SK-N-SH treated with all-trans-retinoic acid at 6 μM for 48 hours (cell line): Measurements from ENCODE around the gene DLG2.

Source experiments
- ATAC-seq: fragments of 200-7000 bp; cut with Tn5 transposase; 3 replicates; pipeline ENCODE4 v1.9.1; 2020; ENCODE audit warnings: mild to moderate bottlenecking, moderate library complexity
- ARNTL ChIP-seq: fragments of 450-650 bp; formaldehyde crosslinking; IDR thresholded peaks from 2 replicates; pipeline ENCODE4 v1.5.0; 2020; ENCODE audit warnings: low read depth, mild to moderate bottlenecking, moderate library complexity, borderline replicate concordance
- CSDC2 ChIP-seq: fragments of 250-450 bp; sonication (Bioruptor Pico); IDR thresholded peaks from 2 replicates; pipeline ENCODE4 v1.5.0; 2020; ENCODE audit warnings: mild to moderate bottlenecking, moderate library complexity
- ESRRG ChIP-seq: fragments of 250-450 bp; sonication (Bioruptor Pico); IDR thresholded peaks from 2 replicates; pipeline ENCODE4 v1.6.1; 2021; ENCODE audit warnings: mild to moderate bottlenecking
- GLIS3 ChIP-seq: fragments of 250-450 bp; sonication (Bioruptor Pico); IDR thresholded peaks from 2 replicates; pipeline ENCODE4 v1.5.0; 2020; ENCODE audit warnings: mild to moderate bottlenecking, moderate library complexity
- ISL1 ChIP-seq: fragments of 250-450 bp; sonication (Bioruptor Pico); IDR thresholded peaks from 2 replicates; pipeline ENCODE4 v2.1.2; 2022; ENCODE audit warnings: mild to moderate bottlenecking, moderate library complexity
- OSR1 ChIP-seq: fragments of 250-450 bp; sonication (Bioruptor Pico); IDR thresholded peaks from 2 replicates; pipeline ENCODE4 v1.8.0; 2022; ENCODE audit warnings: moderate library complexity, mild to moderate bottlenecking, inconsistent platforms
- PPARA ChIP-seq: fragments of 250-450 bp; sonication (Bioruptor Pico); IDR thresholded peaks from 2 replicates; pipeline ENCODE4 v1.5.0; 2020; ENCODE audit warnings: mild to moderate bottlenecking, borderline replicate concordance
- RARB ChIP-seq: fragments of 250-450 bp; sonication (Bioruptor Pico); IDR thresholded peaks from 2 replicates; pipeline ENCODE4 v1.8.0; 2021; ENCODE audit warnings: mild to moderate bottlenecking, moderate library complexity
- SNAI2 ChIP-seq: fragments of 250-450 bp; sonication (Bioruptor Pico); IDR thresholded peaks from 2 replicates; pipeline ENCODE4 v1.5.0; 2020; ENCODE audit warnings: mild to moderate bottlenecking, moderate library complexity
- TCF4 ChIP-seq: fragments of 250-450 bp; sonication (Bioruptor Pico); IDR thresholded peaks from 2 replicates; pipeline ENCODE4 v1.8.0; 2021; ENCODE audit warnings: mild to moderate bottlenecking, moderate library complexity, borderline replicate concordance
- ZFP3 ChIP-seq: fragments of 250-450 bp; sonication (Bioruptor Pico); IDR thresholded peaks from 2 replicates; pipeline ENCODE4 v1.5.0; 2020; ENCODE audit warnings: mild to moderate bottlenecking, moderate library complexity
- ZFP30 ChIP-seq: fragments of 450-650 bp; formaldehyde crosslinking; IDR thresholded peaks from 2 replicates; pipeline ENCODE4 v1.5.0; 2022; ENCODE audit warnings: mild to moderate bottlenecking, moderate library complexity
- ZNF70 ChIP-seq: fragments of 450-650 bp; formaldehyde crosslinking; IDR thresholded peaks from 2 replicates; pipeline ENCODE4 v1.5.0; 2020; ENCODE audit warnings: mild to moderate bottlenecking, moderate library complexity
- ZNF8 ChIP-seq: fragments of 450-650 bp; formaldehyde crosslinking; IDR thresholded peaks from 2 replicates; pipeline ENCODE4 v1.5.0; 2020; ENCODE audit warnings: mild to moderate bottlenecking, moderate library complexity
- TF ChIP-seq, protein P1 (sequence below): fragments of 250-450 bp; sonication (Bioruptor Pico); IDR thresholded peaks from 2 replicates; pipeline ENCODE4 v1.8.0; 2020; ENCODE audit warnings: mild to moderate bottlenecking, moderate library complexity, borderline replicate concordance
- TF ChIP-seq, protein P2 (sequence below): fragments of 250-450 bp; sonication (Bioruptor Pico); IDR thresholded peaks from 2 replicates; pipeline ENCODE4 v1.5.1; 2021; ENCODE audit warnings: mild to moderate bottlenecking, moderate library complexity
- TF ChIP-seq, protein P3 (sequence below): fragments of 250-450 bp; sonication (Bioruptor Pico); IDR thresholded peaks from 2 replicates; pipeline ENCODE4 v1.5.0; 2020; ENCODE audit warnings: mild to moderate bottlenecking, moderate library complexity
- TF ChIP-seq, protein P4 (sequence below): fragments of 250-450 bp; sonication (Bioruptor Pico); IDR thresholded peaks from 2 replicates; pipeline ENCODE4 v1.8.0; 2021; ENCODE audit warnings: low read depth, mild to moderate bottlenecking, moderate library complexity, borderline replicate concordance

Gene DLG2

DNA sequence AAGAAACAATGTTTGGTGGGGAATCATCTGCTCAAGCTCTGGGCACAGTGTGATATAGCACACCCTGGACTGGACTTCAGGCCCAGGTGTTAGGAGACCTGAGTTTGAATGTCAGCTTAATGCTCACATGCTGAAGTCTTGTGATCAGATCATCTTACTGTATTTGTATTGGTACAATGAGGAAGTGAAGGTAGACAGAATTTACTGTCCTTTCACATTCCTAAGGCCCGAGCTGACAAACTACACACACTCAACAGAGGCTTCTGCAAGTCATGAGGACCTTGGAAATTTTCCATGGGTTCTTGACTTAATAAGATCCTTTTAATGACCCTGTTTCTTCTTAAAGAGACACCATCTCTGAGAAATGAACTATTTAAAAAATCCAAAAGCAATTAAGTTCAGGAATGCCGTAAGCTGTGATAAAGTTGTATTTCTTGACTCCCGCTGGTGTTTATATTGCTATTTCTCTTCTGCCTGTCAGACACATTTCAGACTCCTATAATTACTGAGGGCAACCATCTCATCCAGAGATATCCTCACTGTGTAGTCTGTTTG, 802.0 kb downstream of the DLG2 start:
- TF ChIP-seq RARB (CRISPR knock-in tag) (no peak), ZNF70 (CRISPR knock-in tag) (no peak), PPARA (no peak), SNAI2 (no peak), CSDC2 (no peak), ZNF8 (no peak), ARNTL (no peak), ZFP30 (CRISPR knock-in tag) (no peak), TCF4 (CRISPR knock-in tag) (no peak), ESRRG (CRISPR knock-in tag) (no peak)
- TF ChIP-seq, protein P1, sequence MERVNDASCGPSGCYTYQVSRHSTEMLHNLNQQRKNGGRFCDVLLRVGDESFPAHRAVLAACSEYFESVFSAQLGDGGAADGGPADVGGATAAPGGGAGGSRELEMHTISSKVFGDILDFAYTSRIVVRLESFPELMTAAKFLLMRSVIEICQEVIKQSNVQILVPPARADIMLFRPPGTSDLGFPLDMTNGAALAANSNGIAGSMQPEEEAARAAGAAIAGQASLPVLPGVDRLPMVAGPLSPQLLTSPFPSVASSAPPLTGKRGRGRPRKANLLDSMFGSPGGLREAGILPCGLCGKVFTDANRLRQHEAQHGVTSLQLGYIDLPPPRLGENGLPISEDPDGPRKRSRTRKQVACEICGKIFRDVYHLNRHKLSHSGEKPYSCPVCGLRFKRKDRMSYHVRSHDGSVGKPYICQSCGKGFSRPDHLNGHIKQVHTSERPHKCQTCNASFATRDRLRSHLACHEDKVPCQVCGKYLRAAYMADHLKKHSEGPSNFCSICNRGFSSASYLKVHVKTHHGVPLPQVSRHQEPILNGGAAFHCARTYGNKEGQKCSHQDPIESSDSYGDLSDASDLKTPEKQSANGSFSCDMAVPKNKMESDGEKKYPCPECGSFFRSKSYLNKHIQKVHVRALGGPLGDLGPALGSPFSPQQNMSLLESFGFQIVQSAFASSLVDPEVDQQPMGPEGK (CRISPR knock-in tag): no peak
- no peak for ATAC-seq

DNA sequence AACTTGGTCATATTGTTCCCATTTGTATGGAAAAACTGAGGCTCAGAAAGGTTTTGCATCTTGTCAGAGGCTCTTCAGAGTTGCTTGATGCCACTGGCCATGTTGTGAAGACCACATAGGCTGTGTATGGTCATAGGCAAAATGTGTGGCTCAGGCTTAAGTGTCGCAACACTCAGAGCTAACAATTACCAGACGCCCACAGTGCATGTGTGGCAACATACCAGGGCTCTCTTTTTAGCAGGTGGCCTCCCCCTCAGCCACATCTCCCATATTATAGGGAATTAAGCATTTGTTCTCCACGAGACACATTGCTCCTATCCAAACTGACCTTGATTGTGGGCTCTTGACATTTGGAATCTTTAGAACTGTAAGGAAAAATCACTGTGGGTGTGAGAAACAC, 802.5 kb downstream of the DLG2 start:
- no peak for ATAC-seq
- no peak for TF ChIP-seq ARNTL
- no peak for TF ChIP-seq ISL1
- TF ChIP-seq TCF4 (CRISPR knock-in tag): no peak
- TF ChIP-seq, protein P2, sequence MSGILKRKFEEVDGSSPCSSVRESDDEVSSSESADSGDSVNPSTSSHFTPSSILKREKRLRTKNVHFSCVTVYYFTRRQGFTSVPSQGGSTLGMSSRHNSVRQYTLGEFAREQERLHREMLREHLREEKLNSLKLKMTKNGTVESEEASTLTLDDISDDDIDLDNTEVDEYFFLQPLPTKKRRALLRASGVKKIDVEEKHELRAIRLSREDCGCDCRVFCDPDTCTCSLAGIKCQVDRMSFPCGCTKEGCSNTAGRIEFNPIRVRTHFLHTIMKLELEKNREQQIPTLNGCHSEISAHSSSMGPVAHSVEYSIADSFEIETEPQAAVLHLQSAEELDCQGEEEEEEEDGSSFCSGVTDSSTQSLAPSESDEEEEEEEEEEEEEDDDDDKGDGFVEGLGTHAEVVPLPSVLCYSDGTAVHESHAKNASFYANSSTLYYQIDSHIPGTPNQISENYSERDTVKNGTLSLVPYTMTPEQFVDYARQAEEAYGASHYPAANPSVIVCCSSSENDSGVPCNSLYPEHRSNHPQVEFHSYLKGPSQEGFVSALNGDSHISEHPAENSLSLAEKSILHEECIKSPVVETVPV (CRISPR knock-in tag): no peak

DNA sequence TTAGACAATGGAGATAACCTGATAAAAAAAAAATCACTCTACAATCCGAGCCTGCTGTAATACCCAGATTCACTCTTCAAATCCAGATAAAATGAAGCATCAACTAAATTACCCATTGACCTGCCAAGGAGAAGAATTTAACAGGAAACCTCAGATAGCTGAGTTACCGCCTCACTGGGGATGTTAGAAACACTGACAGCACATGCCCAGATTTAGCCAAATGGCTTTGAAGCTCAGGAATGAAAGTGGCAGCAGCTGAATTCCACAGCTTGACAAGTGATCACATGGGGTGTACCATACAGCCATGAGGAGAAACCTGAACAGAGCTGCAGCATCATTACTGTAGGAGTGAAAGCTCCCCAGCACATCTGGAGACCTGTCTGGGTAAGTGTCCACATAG, 807.6 kb downstream of the DLG2 start:
- no peak for ATAC-seq
- TF ChIP-seq CSDC2: no peak
- TF ChIP-seq ESRRG (CRISPR knock-in tag): no peak
- no peak for TF ChIP-seq GLIS3 (CRISPR knock-in tag)
- no peak for TF ChIP-seq RARB (CRISPR knock-in tag)
- no peak for TF ChIP-seq ZFP3 (CRISPR knock-in tag)
- TF ChIP-seq, protein P1 (CRISPR knock-in tag): no peak

DNA sequence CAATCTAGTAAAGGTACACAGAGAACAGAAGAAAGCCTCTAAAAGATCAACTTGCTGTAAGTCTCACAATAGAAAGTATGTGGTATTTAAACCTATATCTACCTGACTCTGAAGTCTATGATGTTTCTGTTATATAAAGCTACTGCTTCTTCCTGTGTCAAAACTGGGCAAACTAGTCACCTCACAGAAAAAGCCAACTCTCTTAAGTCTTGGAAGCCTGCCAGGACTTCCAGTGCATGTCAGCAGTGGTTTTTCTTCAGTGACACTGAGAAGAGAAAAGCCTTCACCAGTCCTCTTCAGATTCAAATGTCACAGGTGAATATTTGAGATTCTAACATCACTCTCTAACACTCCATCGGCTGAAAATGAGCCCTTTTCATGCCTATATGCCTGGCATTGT, 808.0 kb downstream of the DLG2 start:
- no peak for ATAC-seq

DNA sequence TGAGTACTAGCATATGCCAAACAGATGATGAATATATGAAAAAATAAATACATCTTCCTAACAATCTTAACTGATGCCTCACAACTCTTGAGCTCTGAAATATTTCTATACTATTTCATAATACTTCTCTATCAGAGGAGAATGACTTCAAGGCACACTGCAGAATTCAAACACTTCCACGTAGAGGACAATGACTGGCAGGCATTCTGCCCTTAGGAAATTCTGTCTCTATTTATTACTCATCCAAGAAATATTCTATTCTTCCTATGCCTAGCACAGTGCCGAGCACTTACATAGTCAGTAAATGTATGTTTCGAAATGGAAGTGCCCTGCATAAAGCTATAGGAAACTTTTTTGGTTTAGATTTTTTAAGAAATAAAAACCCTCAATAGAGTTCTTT, 809.1 kb downstream of the DLG2 start:
- ATAC-seq: no peak
- TF ChIP-seq PPARA (no peak), OSR1 (no peak), GLIS3 (CRISPR knock-in tag) (no peak)
- TF ChIP-seq, protein P1 (CRISPR knock-in tag): no peak
- TF ChIP-seq, protein P3, sequence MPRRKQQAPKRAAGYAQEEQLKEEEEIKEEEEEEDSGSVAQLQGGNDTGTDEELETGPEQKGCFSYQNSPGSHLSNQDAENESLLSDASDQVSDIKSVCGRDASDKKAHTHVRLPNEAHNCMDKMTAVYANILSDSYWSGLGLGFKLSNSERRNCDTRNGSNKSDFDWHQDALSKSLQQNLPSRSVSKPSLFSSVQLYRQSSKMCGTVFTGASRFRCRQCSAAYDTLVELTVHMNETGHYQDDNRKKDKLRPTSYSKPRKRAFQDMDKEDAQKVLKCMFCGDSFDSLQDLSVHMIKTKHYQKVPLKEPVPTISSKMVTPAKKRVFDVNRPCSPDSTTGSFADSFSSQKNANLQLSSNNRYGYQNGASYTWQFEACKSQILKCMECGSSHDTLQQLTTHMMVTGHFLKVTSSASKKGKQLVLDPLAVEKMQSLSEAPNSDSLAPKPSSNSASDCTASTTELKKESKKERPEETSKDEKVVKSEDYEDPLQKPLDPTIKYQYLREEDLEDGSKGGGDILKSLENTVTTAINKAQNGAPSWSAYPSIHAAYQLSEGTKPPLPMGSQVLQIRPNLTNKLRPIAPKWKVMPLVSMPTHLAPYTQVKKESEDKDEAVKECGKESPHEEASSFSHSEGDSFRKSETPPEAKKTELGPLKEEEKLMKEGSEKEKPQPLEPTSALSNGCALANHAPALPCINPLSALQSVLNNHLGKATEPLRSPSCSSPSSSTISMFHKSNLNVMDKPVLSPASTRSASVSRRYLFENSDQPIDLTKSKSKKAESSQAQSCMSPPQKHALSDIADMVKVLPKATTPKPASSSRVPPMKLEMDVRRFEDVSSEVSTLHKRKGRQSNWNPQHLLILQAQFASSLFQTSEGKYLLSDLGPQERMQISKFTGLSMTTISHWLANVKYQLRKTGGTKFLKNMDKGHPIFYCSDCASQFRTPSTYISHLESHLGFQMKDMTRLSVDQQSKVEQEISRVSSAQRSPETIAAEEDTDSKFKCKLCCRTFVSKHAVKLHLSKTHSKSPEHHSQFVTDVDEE (CRISPR knock-in tag): no peak

More for the DNA sequence above, 808.0 kb downstream of the DLG2 start:
- no peak for TF ChIP-seq ARNTL
- TF ChIP-seq ZFP30 (CRISPR knock-in tag): no peak
- TF ChIP-seq, protein P2 (CRISPR knock-in tag): no peak
- TF ChIP-seq, protein P4, sequence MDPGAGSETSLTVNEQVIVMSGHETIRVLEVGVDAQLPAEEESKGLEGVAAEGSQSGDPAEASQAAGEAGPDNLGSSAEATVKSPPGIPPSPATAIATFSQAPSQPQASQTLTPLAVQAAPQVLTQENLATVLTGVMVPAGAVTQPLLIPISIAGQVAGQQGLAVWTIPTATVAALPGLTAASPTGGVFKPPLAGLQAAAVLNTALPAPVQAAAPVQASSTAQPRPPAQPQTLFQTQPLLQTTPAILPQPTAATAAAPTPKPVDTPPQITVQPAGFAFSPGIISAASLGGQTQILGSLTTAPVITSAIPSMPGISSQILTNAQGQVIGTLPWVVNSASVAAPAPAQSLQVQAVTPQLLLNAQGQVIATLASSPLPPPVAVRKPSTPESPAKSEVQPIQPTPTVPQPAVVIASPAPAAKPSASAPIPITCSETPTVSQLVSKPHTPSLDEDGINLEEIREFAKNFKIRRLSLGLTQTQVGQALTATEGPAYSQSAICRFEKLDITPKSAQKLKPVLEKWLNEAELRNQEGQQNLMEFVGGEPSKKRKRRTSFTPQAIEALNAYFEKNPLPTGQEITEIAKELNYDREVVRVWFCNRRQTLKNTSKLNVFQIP (CRISPR knock-in tag): no peak
